ENCODE data around the gene SYNM.

The SYNM gene

GRCh38 chr15:99084965-99085364, 19.9 kb upstream of the SYNM start:
- intact Hi-C loops (cut with DNase I), result no loop called here
- no peak for DNase-seq

DNA sequence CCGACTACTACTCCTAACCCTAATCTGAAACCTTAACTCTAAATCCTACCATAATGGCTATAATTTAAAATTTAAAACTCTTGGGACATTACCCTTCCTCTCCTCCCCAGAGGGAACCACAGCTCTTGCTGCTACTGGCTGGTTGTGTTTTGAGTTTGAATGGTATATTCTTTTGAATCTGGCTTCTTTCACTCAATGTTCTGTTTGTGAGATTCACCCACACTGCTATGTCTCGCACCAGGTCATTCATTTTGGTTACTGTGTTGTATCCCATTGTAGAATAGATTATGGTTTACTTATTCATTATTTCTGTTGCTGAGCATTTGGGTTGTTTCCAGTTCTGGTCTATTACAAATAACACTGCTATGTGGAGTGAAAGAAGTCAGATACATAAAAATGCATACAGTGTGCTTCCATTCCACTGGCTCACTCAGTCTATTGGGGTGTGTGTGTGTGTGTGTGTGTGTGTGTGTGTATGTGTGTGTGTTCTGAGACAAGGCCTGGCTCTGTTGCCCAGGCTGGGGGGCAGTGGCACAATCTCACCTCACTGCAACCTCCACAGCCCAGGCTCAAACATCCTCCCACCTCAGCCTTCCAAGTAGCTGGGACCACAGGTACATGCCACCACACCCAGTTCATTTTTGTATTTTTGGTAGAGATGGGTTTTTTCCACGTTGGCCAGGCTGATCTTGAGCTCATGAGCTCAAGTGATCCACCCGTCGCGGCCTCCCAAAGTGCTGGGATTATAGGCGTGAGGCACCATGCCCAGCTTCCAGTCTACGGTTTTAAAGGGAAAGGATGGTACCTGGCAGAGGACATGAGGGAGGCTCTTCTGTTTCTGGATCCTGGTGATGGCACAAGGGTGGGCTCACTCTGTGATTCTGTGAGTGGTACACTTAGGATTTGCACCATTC, 19.2 kb upstream of the SYNM start:
- intact Hi-C loops (cut with DNase I), result no loop called here
- no peak for DNase-seq

DNA sequence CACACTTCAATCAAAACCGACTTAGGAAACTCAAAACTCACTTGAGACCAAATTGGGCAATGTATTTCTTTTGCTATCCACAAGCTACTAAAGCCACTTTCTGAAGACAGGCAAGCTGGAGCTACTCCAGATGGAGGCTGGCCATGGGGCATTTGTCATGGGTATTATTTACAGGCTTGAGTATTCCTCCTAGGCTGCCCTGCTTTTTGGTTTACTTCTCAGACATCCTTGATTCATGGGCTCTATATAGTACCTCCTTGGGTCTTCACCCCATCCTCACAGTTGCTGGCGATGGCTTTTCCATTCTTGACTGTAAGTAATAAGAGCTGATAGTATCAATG, 18.6 kb upstream of the SYNM start:
- DNase-seq, result no peak
- intact Hi-C loops (cut with DNase I), result no loop called here

DNA sequence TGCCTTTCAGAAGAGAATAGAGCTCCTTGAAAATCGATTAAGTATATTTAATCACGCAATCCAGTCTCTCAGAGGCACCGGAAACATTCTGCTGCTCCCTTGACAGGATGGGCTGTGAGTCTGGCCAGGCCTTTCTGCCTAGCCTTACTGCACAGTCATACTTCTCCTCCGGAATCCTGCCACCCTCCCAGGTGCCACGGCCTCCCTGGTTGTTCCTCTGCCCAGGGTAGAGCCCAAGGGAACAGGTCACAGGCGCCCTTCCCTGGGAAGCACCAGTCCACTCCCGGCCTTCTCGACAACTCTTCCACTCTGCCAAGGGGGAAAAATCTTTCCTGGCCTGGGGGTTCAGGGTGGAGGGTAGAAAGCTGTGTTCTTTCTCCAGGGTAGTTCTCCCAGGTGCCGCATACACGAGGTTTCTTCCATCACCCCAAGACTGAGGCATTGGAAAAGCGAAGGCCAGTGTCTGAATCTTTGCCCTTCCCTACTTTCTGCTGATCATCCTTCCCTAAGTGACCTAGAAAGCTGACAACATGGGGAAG, 17.4 kb upstream of the SYNM start:
- peak in 1 of 10 donors; percentile 50 for DNase-seq
- intact Hi-C loops (cut with DNase I), result no loop called here

- DNase-seq, result no peak
- intact Hi-C loops (cut with DNase I), result no loop called here
These were observed 14.7 kb upstream of the SYNM start for GRCh38 chr15:99090011-99090699.

DNA sequence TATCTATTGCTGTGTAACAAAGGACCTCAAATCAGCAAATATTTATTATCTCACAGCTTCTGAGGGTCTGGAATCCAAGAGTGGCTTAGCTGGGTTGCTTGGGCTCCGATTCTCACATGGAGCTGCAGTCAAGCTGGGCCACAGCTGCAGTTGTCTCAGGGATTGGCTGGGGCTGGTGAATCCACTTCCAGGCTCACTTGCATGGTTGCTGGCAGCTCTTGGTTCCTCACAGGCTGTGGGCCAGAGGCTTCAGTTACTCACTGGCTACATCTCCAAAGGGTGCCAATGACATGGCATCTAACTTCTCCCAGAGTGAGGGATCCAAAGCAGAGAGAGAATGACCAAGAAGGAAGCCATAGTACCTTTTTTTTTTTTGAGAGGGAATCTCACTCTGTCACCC, 13.9 kb upstream of the SYNM start:
- DNase-seq, result peak in 1 of 10 donors; percentile 71
- intact Hi-C loops (cut with DNase I), result no loop called here

DNA sequence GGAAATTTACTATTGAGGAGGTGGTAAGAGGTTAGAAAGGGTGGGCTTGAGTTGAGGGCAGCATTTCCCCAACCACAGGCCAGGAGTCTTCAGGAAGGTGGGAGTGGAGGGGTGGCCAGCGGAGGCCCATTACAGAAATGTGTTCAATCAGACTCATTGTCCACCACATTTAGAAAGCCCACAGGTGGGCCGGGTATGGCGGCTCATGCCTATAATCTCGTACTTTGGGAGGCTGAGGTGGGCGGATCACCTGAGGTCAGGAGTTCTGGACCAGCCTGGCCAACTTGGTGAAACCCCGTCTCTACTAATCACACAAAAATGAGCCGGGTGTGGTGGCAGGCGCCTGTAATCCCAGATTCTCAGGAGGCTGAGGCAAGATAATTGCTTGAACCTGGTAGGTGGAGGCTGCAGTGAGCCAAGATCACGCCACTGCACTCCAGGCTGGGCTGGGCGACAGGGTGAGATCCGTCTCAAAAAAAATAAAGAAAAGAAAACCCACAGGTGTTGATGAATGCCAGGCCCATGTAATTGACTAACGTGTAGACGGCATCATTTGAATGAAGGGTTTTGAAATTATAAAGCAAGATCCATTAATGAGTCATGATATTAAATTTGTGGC, 12.2 kb upstream of the SYNM start:
- no peak for DNase-seq

DNA sequence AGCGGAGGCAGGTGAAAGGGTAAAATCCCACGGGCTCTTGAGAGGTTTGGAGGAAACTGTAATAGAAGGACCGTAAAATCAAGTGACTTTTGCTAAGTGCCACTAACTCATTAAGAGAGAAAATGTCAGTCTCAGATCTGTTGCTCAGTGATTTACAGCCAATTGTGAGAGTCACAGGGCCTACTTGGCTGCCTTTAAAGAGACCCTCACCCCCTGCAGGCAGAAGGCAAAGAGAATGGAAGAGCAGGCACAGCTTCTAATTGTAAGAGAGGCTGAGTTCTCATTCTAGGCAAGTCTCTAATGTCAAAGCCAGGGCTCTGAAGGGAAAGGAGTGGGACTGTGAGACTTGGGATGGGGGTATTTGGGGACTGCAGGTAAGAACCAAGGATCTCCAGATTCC, 9.3 kb upstream of the SYNM start:
- intact Hi-C loops (cut with DNase I), result no loop called here
- no peak for DNase-seq

More for the DNA sequence above, 12.2 kb upstream of the SYNM start:
- intact Hi-C loops (cut with DNase I), result no loop called here

DNA sequence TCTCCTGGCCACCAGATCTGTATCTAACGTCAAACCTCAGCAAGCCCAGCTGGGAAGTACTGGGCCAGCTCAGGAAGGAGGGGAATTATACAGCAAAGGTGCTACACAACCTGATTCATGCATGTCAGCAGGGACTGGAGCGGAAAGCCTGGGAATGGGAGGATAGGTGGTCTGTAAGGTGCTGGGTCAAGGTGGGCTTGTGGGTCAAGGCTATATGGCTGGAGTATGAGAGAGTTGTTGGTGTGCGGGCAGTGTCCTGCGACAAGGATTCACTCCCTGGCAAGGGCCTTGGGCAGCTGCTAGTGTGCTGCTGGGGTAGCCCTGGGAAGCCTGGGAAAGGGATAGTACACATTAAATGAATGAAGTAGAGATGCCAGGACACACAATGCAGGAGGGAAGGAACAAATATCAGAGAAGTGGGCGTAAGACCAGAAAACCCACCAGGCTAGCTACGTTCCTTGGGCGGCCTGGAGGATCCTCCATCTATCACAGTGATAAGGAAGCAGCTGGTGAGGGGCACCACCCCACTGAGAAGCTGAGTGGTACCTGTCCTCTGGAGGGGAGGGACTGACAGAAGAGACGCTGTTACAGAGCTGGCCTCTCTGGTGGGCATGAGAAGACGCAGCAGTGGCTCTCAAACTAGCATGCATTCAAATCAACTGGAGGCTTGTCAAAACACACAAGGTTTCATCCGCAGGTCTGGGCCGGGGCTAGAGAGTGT, 8.5 kb upstream of the SYNM start:
- intact Hi-C loops (cut with DNase I), result no loop called here
- peak in 1 of 10 donors; percentile 69 for DNase-seq

DNA sequence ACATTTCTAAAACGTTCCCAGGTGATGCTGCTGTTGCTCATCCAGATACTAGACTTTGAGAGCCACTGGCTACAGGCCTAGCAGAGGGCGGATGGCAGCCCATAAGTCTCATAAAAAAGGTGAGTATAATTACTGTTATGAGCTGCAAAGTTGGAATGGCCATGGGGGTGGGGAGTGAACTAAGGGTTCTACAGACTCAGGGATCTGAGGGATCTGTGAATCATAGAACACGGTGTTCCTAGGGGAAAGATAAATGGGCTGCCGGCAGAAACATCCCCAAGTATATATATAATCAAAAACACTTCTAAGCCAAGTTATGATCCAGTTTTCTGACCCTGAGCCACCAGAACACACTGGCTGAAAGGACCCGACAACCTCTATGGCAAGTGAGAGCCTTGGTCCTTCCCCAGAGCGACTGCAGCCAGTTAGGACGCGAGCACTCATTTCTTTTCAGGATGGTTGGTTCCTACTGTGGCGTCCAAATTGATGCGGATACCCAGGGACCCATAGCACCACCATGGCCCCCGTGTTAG, 7.9 kb upstream of the SYNM start:
- intact Hi-C loops (cut with DNase I), result no loop called here

DNA sequence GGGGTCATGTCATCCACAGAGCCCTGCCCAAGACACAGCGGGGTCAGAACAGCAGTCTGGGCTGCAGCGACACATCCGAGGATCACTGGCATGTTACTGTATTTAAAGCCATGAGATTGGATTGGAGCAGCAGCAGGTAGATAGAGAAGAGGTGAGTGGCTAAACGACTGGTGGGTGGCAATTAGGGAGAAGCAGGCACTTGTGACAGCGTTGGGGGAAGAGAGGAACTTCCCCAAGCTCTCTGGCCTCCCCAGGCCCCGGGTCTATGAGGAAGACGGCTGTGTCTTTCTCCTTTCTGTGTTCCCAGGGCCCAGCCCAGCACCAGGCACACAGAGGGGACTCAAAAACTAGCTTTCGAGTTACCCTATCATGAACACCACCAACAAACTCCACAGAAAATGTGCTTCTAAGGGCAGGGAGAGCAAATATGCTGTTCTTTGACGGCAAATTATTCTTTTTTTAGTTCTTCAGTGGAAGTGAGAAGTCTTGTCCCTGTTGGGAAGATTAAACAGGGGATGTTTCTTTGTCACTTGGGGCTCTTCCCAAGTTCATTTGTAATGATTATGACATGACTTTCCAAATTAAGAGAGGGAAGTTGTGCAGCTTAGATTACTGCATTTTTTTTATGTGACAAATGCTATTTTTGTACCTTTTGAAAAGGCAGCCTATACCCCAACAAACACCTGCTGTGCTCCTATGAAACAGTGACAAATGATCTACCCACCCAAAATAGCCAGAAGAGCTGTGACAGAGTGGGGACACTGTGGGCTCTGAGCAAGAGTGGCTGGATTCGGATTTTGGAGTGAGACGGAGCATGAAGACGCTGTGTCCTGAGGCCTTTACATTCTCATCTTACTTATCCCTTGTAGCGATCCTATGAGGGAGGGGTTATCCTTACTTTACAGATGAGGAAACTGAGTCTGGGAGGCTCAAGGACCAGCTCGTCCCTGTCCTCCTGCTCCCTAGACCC, 7.2 kb upstream of the SYNM start:
- intact Hi-C loops (cut with DNase I), result no loop called here
- DNase-seq, result no peak

More for the DNA sequence above, 7.9 kb upstream of the SYNM start:
- DNase-seq, result no peak

GRCh38 chr15:99098426-99098825, 6.5 kb upstream of the SYNM start:
- no peak for DNase-seq
- intact Hi-C loops (cut with DNase I), result no loop called here

DNA sequence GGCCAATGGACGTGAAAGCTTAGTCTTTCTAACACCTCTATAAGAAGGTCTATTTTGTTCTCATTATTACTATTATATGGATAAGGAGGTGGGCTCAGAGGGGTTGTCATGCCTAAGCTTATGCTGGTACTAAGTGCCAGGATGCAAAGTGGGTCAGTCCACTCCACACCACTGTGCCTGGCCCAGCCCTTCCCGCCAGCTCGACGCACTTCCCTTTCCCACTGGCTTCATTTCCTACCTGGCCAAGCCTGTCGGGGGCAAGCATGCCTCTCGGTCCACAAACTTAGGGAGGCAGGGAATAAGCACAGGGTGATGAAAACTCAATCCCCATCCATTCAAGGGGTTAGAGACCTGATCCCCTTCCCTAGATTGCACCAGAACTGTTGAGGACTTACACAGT, 5.9 kb upstream of the SYNM start:
- no peak for DNase-seq
- intact Hi-C loops (cut with DNase I), result no loop called here

GRCh38 chr15:99099661-99100060, 5.2 kb upstream of the SYNM start:
- no peak for DNase-seq
- intact Hi-C loops (cut with DNase I), result loop anchor here (1.0 to 10.0 kb wide), 2 partner anchors 114 to 635 kb away; partner anchors contain the start of gene LYSMD4

- intact Hi-C loops (cut with DNase I), result loop anchor here (1.0 to 10.0 kb wide), 2 partner anchors 113 to 634 kb away; partner anchors contain the start of gene LYSMD4
- DNase-seq, result peak; percentile 71 to 98 (median 89)
These were observed 4.4 kb upstream of the SYNM start for GRCh38 chr15:99100245-99101173.

GRCh38 chr15:99101501-99101900, 3.4 kb upstream of the SYNM start:
- intact Hi-C loops (cut with DNase I), result loop anchor here (10.0 kb wide), 1 partner anchor 633 kb away; the partner anchor contains the start of gene LYSMD4
- no peak for DNase-seq

- intact Hi-C loops (cut with DNase I), result loop anchor here (10.0 kb wide), 1 partner anchor 632 kb away; the partner anchor contains the start of gene LYSMD4
- no peak for DNase-seq
These were observed 2.3 kb upstream of the SYNM start for GRCh38 chr15:99102332-99103235.

Data from posterior cingulate gyrus (tissue), 11 donors.